ENCODE results near the gene GOLGA8F. TPM values are rescaled to one million over a fixed set of nuclear protein-coding genes. Genes with fewer than 3 reads are reported as not detected.
A peak's percentile ranks its signal among the peaks of the same experiment; 100 is the strongest.
"Not testable (repeated sequence)": the region's sequence is repeated elsewhere in the genome, so short reads cannot be mapped to it uniquely, and the experiment has no call there.

The GOLGA8F gene
- total RNA-seq, result not detected
- not detected for total RNA-seq (2013)

- H3K36me3 ChIP-seq (ENCODE audit: control insufficient read depth, insufficient read depth, low read length); H3K4me3 ChIP-seq (ENCODE audit: low read length); H3K4me3 Mint-ChIP-seq; H3K9me3 Mint-ChIP-seq; intact Hi-C loops (cut with micrococcal nuclease); DNase-seq; H3K4me1 ChIP-seq (ENCODE audit: control insufficient read depth, insufficient read depth, low read length); H3K27ac Mint-ChIP-seq; H3K9me3 ChIP-seq (ENCODE audit: control insufficient read depth, insufficient read depth, low read length); H3K27ac ChIP-seq (ENCODE audit: low read length); H3K36me3 Mint-ChIP-seq; ATAC-seq; H3K27me3 Mint-ChIP-seq (ENCODE audit: low read depth in 2 of 2); H3K27me3 ChIP-seq (ENCODE audit: control insufficient read depth, insufficient read depth, low read length); H3K4me1 Mint-ChIP-seq: not testable (repeated sequence)
- WGBS (ENCODE audit: insufficient coverage), result no CpG with 5 or more reads among the region's 8 CpGs
Measured at GRCh38 chr15:28378364-28378763, at the start of gene GOLGA8F. Gene GOLGA8F (plus strand): TSS chr15:28378664. CDS start chr15:28378762, 98 bp downstream.

DNA sequence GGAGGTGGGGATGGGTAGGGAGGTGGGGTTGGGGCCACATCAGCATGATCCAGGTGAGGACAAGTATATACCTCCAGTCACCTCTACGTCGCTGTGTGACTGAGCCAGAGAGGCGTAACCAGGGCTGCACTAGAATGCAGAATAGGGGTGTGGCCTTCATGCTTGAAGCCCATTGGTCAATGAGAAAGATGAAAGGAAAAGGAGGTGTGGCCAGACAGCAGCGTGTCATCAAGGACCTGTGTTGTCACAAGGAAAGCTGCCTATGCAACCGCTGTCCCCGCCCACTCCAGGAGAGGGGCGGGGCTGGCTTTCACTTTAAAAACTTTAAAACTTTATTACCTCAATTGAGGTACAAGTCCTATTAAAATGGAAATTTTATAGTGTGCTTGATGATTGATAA, 20.5 kb upstream of the GOLGA8F start, which contains the start of gene GOLGA6L24:
Gene GOLGA6L24 (minus strand): TSS at position 101 of the 400 bp plus-strand sequence. CDS start 61 bp downstream, at position 40.
- H3K36me3 Mint-ChIP-seq; H3K27me3 Mint-ChIP-seq (ENCODE audit: low read depth in 2 of 2); H3K4me3 ChIP-seq (ENCODE audit: low read length); H3K4me1 ChIP-seq (ENCODE audit: control insufficient read depth, insufficient read depth, low read length); H3K27me3 ChIP-seq (ENCODE audit: control insufficient read depth, insufficient read depth, low read length); H3K4me3 Mint-ChIP-seq; ATAC-seq; H3K36me3 ChIP-seq (ENCODE audit: control insufficient read depth, insufficient read depth, low read length); H3K27ac ChIP-seq (ENCODE audit: low read length); H3K9me3 ChIP-seq (ENCODE audit: control insufficient read depth, insufficient read depth, low read length); H3K4me1 Mint-ChIP-seq; DNase-seq; intact Hi-C loops (cut with micrococcal nuclease); H3K27ac Mint-ChIP-seq; H3K9me3 Mint-ChIP-seq: not testable (repeated sequence)
- WGBS (ENCODE audit: insufficient coverage), result no CpG with 5 or more reads among the region's 7 CpGs

GRCh38 chr15:28365502-28365901, 13.0 kb upstream of the GOLGA8F start:
- H3K4me1 Mint-ChIP-seq; intact Hi-C loops (cut with micrococcal nuclease); H3K9me3 Mint-ChIP-seq; H3K4me3 ChIP-seq (ENCODE audit: low read length); DNase-seq; H3K4me3 Mint-ChIP-seq; H3K27ac Mint-ChIP-seq; H3K4me1 ChIP-seq (ENCODE audit: control insufficient read depth, insufficient read depth, low read length); ATAC-seq; H3K9me3 ChIP-seq (ENCODE audit: control insufficient read depth, insufficient read depth, low read length); H3K27ac ChIP-seq (ENCODE audit: low read length); H3K27me3 Mint-ChIP-seq (ENCODE audit: low read depth in 2 of 2); H3K36me3 Mint-ChIP-seq; H3K27me3 ChIP-seq (ENCODE audit: control insufficient read depth, insufficient read depth, low read length); H3K36me3 ChIP-seq (ENCODE audit: control insufficient read depth, insufficient read depth, low read length): not testable (repeated sequence)
- no CpG with 5 or more reads among the region's 17 CpGs for WGBS (ENCODE audit: insufficient coverage)

- H3K27ac ChIP-seq (ENCODE audit: low read length); H3K27me3 ChIP-seq (ENCODE audit: control insufficient read depth, insufficient read depth, low read length); H3K9me3 Mint-ChIP-seq; DNase-seq; H3K27me3 Mint-ChIP-seq (ENCODE audit: low read depth in 2 of 2); H3K36me3 ChIP-seq (ENCODE audit: control insufficient read depth, insufficient read depth, low read length); H3K27ac Mint-ChIP-seq; H3K36me3 Mint-ChIP-seq; ATAC-seq; H3K9me3 ChIP-seq (ENCODE audit: control insufficient read depth, insufficient read depth, low read length); intact Hi-C loops (cut with micrococcal nuclease); H3K4me1 ChIP-seq (ENCODE audit: control insufficient read depth, insufficient read depth, low read length); H3K4me3 Mint-ChIP-seq; H3K4me1 Mint-ChIP-seq; H3K4me3 ChIP-seq (ENCODE audit: low read length): not testable (repeated sequence)
- WGBS (ENCODE audit: insufficient coverage), result no CpG with 5 or more reads among the region's 3 CpGs
Measured at GRCh38 chr15:28380053-28380452, 1.6 kb downstream of the GOLGA8F start.

DNA sequence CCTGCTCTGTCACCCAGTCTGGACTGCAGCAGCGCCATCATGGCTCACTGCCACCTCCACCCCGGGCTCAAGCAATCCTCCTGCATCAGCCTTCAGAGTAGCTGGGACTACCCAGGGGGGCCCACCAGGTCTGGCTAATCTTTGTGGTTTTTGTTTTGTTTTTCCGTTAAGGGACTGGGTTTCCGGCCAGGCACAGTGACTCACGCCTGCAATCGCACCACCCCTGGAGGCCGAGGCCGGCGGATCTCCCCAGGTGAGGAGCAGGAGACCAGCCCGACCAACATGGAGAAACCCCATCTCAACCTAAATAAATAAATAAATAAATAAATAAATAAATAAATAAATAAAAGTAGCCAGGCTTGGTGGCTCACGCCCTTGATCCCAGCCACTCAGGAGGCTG, 17.6 kb downstream of the GOLGA8F start:
- H3K27ac ChIP-seq (ENCODE audit: low read length); H3K4me1 ChIP-seq (ENCODE audit: control insufficient read depth, insufficient read depth, low read length); H3K27ac Mint-ChIP-seq; H3K9me3 ChIP-seq (ENCODE audit: control insufficient read depth, insufficient read depth, low read length); ATAC-seq; intact Hi-C loops (cut with micrococcal nuclease); H3K4me3 Mint-ChIP-seq; H3K27me3 ChIP-seq (ENCODE audit: control insufficient read depth, insufficient read depth, low read length); H3K4me3 ChIP-seq (ENCODE audit: low read length); H3K36me3 ChIP-seq (ENCODE audit: control insufficient read depth, insufficient read depth, low read length); H3K4me1 Mint-ChIP-seq; H3K9me3 Mint-ChIP-seq; H3K27me3 Mint-ChIP-seq (ENCODE audit: low read depth in 2 of 2); DNase-seq; H3K36me3 Mint-ChIP-seq: not testable (repeated sequence)
- no CpG with 5 or more reads among the region's 11 CpGs for WGBS (ENCODE audit: insufficient coverage)

GRCh38 chr15:28402774-28403435, 24.4 kb downstream of the GOLGA8F start:
- H3K4me3 Mint-ChIP-seq; H3K9me3 Mint-ChIP-seq; H3K36me3 Mint-ChIP-seq; H3K9me3 ChIP-seq (ENCODE audit: control insufficient read depth, insufficient read depth, low read length); H3K27me3 ChIP-seq (ENCODE audit: control insufficient read depth, insufficient read depth, low read length); H3K4me1 ChIP-seq (ENCODE audit: control insufficient read depth, insufficient read depth, low read length); H3K27ac Mint-ChIP-seq; H3K4me3 ChIP-seq (ENCODE audit: low read length); intact Hi-C loops (cut with micrococcal nuclease); H3K27me3 Mint-ChIP-seq (ENCODE audit: low read depth in 2 of 2); H3K27ac ChIP-seq (ENCODE audit: low read length); ATAC-seq; H3K4me1 Mint-ChIP-seq; H3K36me3 ChIP-seq (ENCODE audit: control insufficient read depth, insufficient read depth, low read length); DNase-seq: not testable (repeated sequence)
- WGBS (ENCODE audit: insufficient coverage), result no CpG with 5 or more reads among the region's 64 CpGs

GRCh38 chr15:28420470-28420869, 42.0 kb downstream of the GOLGA8F start:
- H3K9me3 ChIP-seq (ENCODE audit: control insufficient read depth, insufficient read depth, low read length); H3K9me3 Mint-ChIP-seq; H3K27ac Mint-ChIP-seq; H3K4me1 Mint-ChIP-seq; H3K36me3 Mint-ChIP-seq; ATAC-seq; H3K27me3 Mint-ChIP-seq (ENCODE audit: low read depth in 2 of 2); intact Hi-C loops (cut with micrococcal nuclease); H3K4me3 ChIP-seq (ENCODE audit: low read length); H3K27me3 ChIP-seq (ENCODE audit: control insufficient read depth, insufficient read depth, low read length); H3K4me1 ChIP-seq (ENCODE audit: control insufficient read depth, insufficient read depth, low read length); H3K27ac ChIP-seq (ENCODE audit: low read length); H3K4me3 Mint-ChIP-seq; H3K36me3 ChIP-seq (ENCODE audit: control insufficient read depth, insufficient read depth, low read length): not testable (repeated sequence)
- WGBS (ENCODE audit: insufficient coverage), result 67% methylated on average over 1 of the region's 3 CpGs
- DNase-seq, result peak in 1 of 2 donors; percentile 4

- no CpG with 5 or more reads among the region's 3 CpGs for WGBS (ENCODE audit: insufficient coverage)
- H3K4me3 ChIP-seq (ENCODE audit: low read length); H3K9me3 Mint-ChIP-seq; H3K27me3 Mint-ChIP-seq (ENCODE audit: low read depth in 2 of 2); H3K9me3 ChIP-seq (ENCODE audit: control insufficient read depth, insufficient read depth, low read length); H3K27ac Mint-ChIP-seq; H3K4me1 ChIP-seq (ENCODE audit: control insufficient read depth, insufficient read depth, low read length); DNase-seq; ATAC-seq; H3K4me3 Mint-ChIP-seq; H3K4me1 Mint-ChIP-seq; H3K36me3 ChIP-seq (ENCODE audit: control insufficient read depth, insufficient read depth, low read length); H3K36me3 Mint-ChIP-seq; H3K27ac ChIP-seq (ENCODE audit: low read length); H3K27me3 ChIP-seq (ENCODE audit: control insufficient read depth, insufficient read depth, low read length); intact Hi-C loops (cut with micrococcal nuclease): not testable (repeated sequence)
Measured at GRCh38 chr15:28435594-28435993, 57.1 kb downstream of the GOLGA8F start.
